ENCODE measurements around the gene EIF2S3. TPM values are rescaled to one million over a fixed set of nuclear protein-coding genes. Genes with fewer than 3 reads are reported as not detected.

Gene EIF2S3
- total and polyA plus RNA-seq, 2 of the 4 experiments (the other 2 are of a cell fraction): 97.9 to 416 TPM

DNA sequence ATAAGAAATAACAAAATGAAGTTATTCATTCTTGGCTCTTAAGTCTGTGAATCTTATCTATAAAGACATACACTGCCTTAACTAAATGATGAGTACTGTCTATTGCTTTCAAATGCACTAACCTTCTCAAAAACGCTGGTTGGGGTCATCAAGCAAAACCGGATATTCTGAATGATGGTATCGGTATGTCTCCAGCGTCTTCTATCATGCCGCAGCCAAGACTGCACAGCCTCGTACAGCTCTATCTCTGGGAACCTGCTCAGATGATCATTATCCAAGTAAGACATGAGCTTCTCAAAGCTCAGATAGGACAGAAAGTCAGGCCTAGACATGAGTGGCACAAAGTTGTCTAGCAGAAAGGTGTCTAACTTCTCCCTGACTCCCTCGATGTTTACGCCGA, 48.9 kb upstream of the EIF2S3 start:
- Histone ChIP-seq H4K5ac (ENCODE audit: low read depth, low read length) (no peak overlapping the region), H3K4me1 (ENCODE audit: control insufficient read depth, insufficient read depth, low read length) (no peaks in the 10 kb centered on the region), H2BK20ac (ENCODE audit: low read depth, low read length) (no peak overlapping the region), H3K4me3 (ENCODE audit: insufficient read depth, low read depth, low read length) (no peak overlapping the region), H3K9ac (ENCODE audit: low read depth, low read length) (no peak overlapping the region), H2AK5ac (ENCODE audit: low read depth, low read length) (no peak overlapping the region), H3K18ac (ENCODE audit: low read depth, low read length) (no peak overlapping the region), H3K56ac (ENCODE audit: extremely low read depth, insufficient read depth, low read length) (no peak overlapping the region), H2BK15ac (ENCODE audit: low read depth, low read length) (no peak overlapping the region), H3K4me2 (ENCODE audit: low read depth, low read length) (no peak overlapping the region), H3K27ac (ENCODE audit: insufficient read depth, low read length) (no peak overlapping the region), H3K27me3 (ENCODE audit: control insufficient read depth, insufficient read depth, low read length) (no peaks in the 10 kb centered on the region; the same call in 1 of the 2 replicates), H2AK9ac (replicated peaks; ENCODE audit: low read depth, low read length, poor library complexity) (no peak overlapping the region), H3K79me1 (ENCODE audit: low read depth in 1 of 2, low read length in 2 of 2) (peaks cover 0 to 9% of the 10 kb centered on the region in 2 experiments; a peak in 2 of 4 replicates), H3K23ac (ENCODE audit: low read depth, low read length) (no peak overlapping the region), H3K36me3 (ENCODE audit: control insufficient read depth, insufficient read depth, low read length) (peaks cover 5% of the 10 kb centered on the region), H3K9me3 (ENCODE audit: control insufficient read depth, insufficient read depth, low read length) (no peaks in the 10 kb centered on the region), H3K4ac (ENCODE audit: low read depth, low read length) (no peak overlapping the region), H4K91ac (ENCODE audit: insufficient read depth, low read depth, low read length) (no peak overlapping the region), H2BK120ac (ENCODE audit: low read depth, low read length) (no peak overlapping the region), H3K14ac (replicated peaks; ENCODE audit: low read depth, low read length) (no peak overlapping the region), H2AFZ (replicated peaks; ENCODE audit: low read length, poor library complexity) (no peak overlapping the region), H3K9me1 (ENCODE audit: insufficient read depth, low read length) (no peaks in the 10 kb centered on the region), H4K8ac (ENCODE audit: low read depth in 2 of 2, low read length in 2 of 2) (no peak overlapping the region), H4K20me1 (ENCODE audit: insufficient read depth, low read length) (no peaks in the 10 kb centered on the region; the same call in 1 of the 2 replicates), H2BK5ac (ENCODE audit: low read depth, low read length, poor library complexity, severe bottlenecking) (no peak overlapping the region)
- ATAC-seq (ENCODE audit: low read depth) (no peak), DNase-seq (no peak)
- TF ChIP-seq MAFK (IDR thresholded peaks at IDR 0.05; ENCODE audit: low read depth, low read length) (no peak), ELK1 (IDR thresholded peaks at IDR 0.05; ENCODE audit: borderline replicate concordance, low read depth, low read length) (no peak)
- ChIA-PET POLR2A (ENCODE audit: unreplicated experiment) (no interaction called here), CTCF (no interaction called here)
- BruUV-seq (replicated peaks): no TSS peak
- WGBS, 2 experiments (ENCODE audit: extremely low coverage in 2 of 2, insufficient read length in 1 of 2): 81% methylated on average over 7 of the region's 9 CpGs; no CpG with 5 or more reads in 1 of the 2 experiments
- intact Hi-C loops (cut with micrococcal nuclease) (no loop called here), in situ Hi-C loops (cut with MboI; ENCODE audit: low sequenced_read_pairs) (no loop called here), dilution Hi-C loops (cut with HindIII; ENCODE audit: low sequenced_read_pairs, unreplicated experiment) (no loop called here)
